CD8-positive, alpha-beta memory T cell (primary cell): ENCODE results near the gene EHMT1. TPM values are rescaled to one million over a fixed set of nuclear protein-coding genes. Genes with fewer than 3 reads are reported as not detected.

Experiments
- CTCF ChIA-PET: fragments of 350-600 bp; sonication (Branson Sonifier 250); formaldehyde crosslinking; loops from one replicate; lab custom pipeline; 2021; ENCODE audit warnings: antibody characterized with exemption; lab: Charles Lee
- POLR2A ChIA-PET: fragments of 350-600 bp; sonication (Branson Sonifier 250); formaldehyde crosslinking; loops from one replicate; lab custom pipeline; 2021; ENCODE audit warnings: antibody characterized with exemption; lab: Charles Lee
- DNase-seq, 5 donors: peaks; one replicate each; pipeline versions ENCODE4 v3.0.0 to v3.0.0-alpha.2; 2020 to 2022; ENCODE audit warnings: mixed read lengths in 1 of 5
- H3K27ac ChIP-seq: one replicate; pipeline ENCODE4 v1.7.0; 2013; ENCODE audit warnings: low read depth, mild to moderate bottlenecking, low read length, moderate library complexity
- H3K27me3 ChIP-seq: 2 replicates; pipeline ENCODE4 v1.7.0; 2013; ENCODE audit warnings: low read length, mild to moderate bottlenecking; ENCODE audit not compliant: insufficient read depth, poor library complexity, severe bottlenecking
- H3K36me3 ChIP-seq: 2 replicates; pipeline ENCODE4 v1.7.0; 2013; ENCODE audit warnings: mild to moderate bottlenecking, low read length, moderate library complexity; ENCODE audit not compliant: insufficient read depth
- H3K4me1 ChIP-seq: 2 replicates; pipeline ENCODE4 v1.7.0; 2013; ENCODE audit warnings: mild to moderate bottlenecking, low read length, moderate library complexity; ENCODE audit not compliant: insufficient read depth
- H3K4me3 ChIP-seq: 2 replicates; pipeline ENCODE4 v1.7.0; 2013; ENCODE audit warnings: mild to moderate bottlenecking, low read length
- H3K9me3 ChIP-seq: 2 replicates; pipeline ENCODE4 v1.7.0; 2013; ENCODE audit warnings: mild to moderate bottlenecking, low read length
- H3K27ac Mint-ChIP-seq, 8 donors: one replicate each; pipeline ENCODE4 v1.8.0; 2020 to 2021; ENCODE audit warnings: mixed read lengths in 8 of 8, mild to moderate bottlenecking in 6 of 8, inconsistent platforms in 3 of 8, moderate library complexity in 3 of 8
- H3K27me3 Mint-ChIP-seq, 2 donors: one replicate each; pipeline ENCODE4 v1.8.0; 2020 to 2021; ENCODE audit warnings: mixed read lengths in 2 of 2, mild to moderate bottlenecking in 1 of 2, moderate library complexity in 1 of 2
- H3K36me3 Mint-ChIP-seq, 3 donors: one replicate each; pipeline ENCODE4 v1.8.0; 2020 to 2021; ENCODE audit warnings: mixed read lengths in 3 of 3, inconsistent platforms in 1 of 3, mild to moderate bottlenecking in 1 of 3
- H3K4me1 Mint-ChIP-seq, 3 donors: one replicate each; pipeline ENCODE4 v1.8.0; 2020 to 2021; ENCODE audit warnings: mixed read lengths in 3 of 3, inconsistent platforms in 1 of 3, mild to moderate bottlenecking in 1 of 3
- H3K4me3 Mint-ChIP-seq, 7 donors: one replicate each; pipeline ENCODE4 v1.8.0; 2020 to 2021; ENCODE audit warnings: mixed read lengths in 7 of 7, mild to moderate bottlenecking in 6 of 7, moderate library complexity in 4 of 7, inconsistent platforms in 2 of 7
- H3K9me3 Mint-ChIP-seq, 5 donors: one replicate each; pipeline ENCODE4 v1.8.0; 2020 to 2022; ENCODE audit warnings: mixed read lengths in 5 of 5, mild to moderate bottlenecking in 3 of 5, moderate library complexity in 2 of 5, inconsistent platforms in 1 of 5
- polyA plus RNA-seq: library from polyadenylated mRNA; unstranded; fragments of 300-500 nt; fragmentation: Illumina TruSeq; gene quantifications from one replicate; pipeline ENCODE4 v1.2.3, GENCODE V29; 2021
- total RNA-seq, 2 experiments: library from RNA; stranded (reverse); gene quantifications; one replicate each; pipeline ENCODE4 v1.2.3, GENCODE V29; 2021

EHMT1 gene
- total and polyA plus RNA-seq, 3 experiments from 2014 or later: 37.0 to 74.6 (median 68.9) TPM

DNA sequence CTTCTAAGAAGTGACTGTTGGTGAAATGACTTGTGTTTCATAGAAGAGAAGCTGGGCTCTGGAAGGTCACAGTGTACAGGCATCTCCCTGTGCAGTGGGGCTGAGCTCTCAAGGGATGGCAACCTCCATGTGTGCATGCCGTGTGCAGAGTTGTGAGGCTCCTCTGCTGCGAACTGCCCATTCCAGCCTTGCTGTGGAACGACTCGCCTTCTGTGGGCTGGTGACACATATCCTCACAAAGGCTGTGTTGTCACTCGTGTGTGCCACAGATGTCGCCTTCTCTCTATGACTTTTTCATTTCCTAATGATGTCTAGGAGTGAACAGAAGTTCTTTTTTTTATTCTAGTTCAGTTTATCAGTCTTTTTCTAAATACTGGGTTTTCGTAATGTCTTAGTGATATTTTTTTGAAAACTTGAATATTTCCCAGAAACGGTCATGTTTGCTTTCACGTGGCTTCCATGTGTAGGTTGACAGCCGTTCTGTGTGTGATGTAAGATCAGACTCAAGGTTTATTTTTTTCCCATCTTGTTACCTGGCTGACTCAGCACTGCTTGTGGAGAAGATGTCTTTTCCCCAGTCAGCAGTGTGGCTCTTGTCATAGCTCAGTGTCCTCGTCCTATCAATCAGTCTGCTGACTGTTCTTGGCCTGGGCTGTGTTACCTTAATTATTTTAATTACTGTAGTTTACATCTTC is 201.5 kb downstream of the EHMT1 start:
- POLR2A ChIA-PET: no interaction called here
- Mint-ChIP-seq H3K4me1 (peaks cover 0 to 12% (median 3%) of the 10 kb centered on the region in 3 donors), H3K27me3 (peaks cover 0 to 1% of the 10 kb centered on the region in 2 donors), H3K27ac (peak overlapping the region in 3 of 8 donors; percentile 42 to 60 (median 51)), H3K36me3 (peaks cover 26 to 71% (median 33%) of the 10 kb centered on the region in 3 donors), H3K4me3 (no peak overlapping the region), H3K9me3 (peaks cover 0 to 2% (median 0%) of the 10 kb centered on the region in 5 donors)
- Histone ChIP-seq H3K36me3 (peaks cover 29% of the 10 kb centered on the region), H3K27me3 (no peaks in the 10 kb centered on the region), H3K4me3 (no peak overlapping the region), H3K9me3 (no peaks in the 10 kb centered on the region), H3K27ac (no peak overlapping the region), H3K4me1 (no peaks in the 10 kb centered on the region)
- no peak for DNase-seq
- CTCF ChIA-PET: no interaction called here

DNA sequence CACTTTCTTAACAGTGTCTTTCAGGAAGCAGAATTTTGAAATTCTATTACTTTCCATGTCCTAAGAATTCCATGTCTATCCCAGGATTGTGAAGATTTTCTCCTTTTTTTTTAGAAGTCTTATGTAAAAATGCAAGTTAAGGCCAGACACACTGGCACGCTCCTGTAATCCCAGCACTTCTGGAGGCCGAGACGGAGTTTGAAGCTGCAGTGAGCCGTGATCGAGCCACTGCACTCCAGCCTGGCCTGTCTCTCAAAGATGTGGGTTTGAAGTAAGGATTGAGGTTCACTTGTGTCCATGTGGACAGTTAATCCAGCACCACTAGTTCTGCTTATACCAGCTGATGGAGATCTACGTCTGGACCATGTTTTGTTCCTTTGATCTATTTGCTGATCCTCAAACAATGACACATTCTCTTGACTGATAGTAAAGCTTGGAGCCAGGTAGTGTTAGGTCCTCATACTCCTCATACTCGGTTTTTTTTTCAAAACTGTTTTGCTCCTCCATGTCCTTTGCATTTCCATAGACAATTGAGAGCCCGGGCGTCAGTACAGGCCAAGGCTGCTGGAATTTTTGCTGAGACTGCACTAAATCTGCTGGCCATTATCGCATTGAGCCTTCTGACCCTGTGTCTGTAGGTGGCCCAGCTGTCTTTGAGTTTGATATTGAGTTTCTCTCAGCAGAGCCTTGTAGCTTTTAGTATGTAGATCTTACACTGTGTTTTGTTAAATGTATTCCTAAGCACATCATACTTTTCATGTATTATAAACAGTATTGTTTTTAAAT is 205.4 kb downstream of the EHMT1 start:
- H3K9me3 Mint-ChIP-seq: no peaks in the 10 kb centered on the region
- Histone ChIP-seq H3K4me3 (no peak overlapping the region), H3K9me3 (no peaks in the 10 kb centered on the region), H3K36me3 (peaks cover 21% of the 10 kb centered on the region), H3K4me1 (no peaks in the 10 kb centered on the region), H3K27me3 (no peaks in the 10 kb centered on the region), H3K27ac (no peak overlapping the region)
- peaks cover 0 to 12% (median 6%) of the 10 kb centered on the region in 3 donors for H3K4me1 Mint-ChIP-seq
- CTCF ChIA-PET: no interaction called here
- H3K36me3 Mint-ChIP-seq: peaks cover 14 to 74% (median 27%) of the 10 kb centered on the region in 3 donors
- peak overlapping the region in 1 of 8 donors; percentile 40 for H3K27ac Mint-ChIP-seq
- no peak for DNase-seq
- POLR2A ChIA-PET: no interaction called here
- H3K27me3 Mint-ChIP-seq: peaks cover 0 to 1% of the 10 kb centered on the region in 2 donors
- H3K4me3 Mint-ChIP-seq: no peak overlapping the region

DNA sequence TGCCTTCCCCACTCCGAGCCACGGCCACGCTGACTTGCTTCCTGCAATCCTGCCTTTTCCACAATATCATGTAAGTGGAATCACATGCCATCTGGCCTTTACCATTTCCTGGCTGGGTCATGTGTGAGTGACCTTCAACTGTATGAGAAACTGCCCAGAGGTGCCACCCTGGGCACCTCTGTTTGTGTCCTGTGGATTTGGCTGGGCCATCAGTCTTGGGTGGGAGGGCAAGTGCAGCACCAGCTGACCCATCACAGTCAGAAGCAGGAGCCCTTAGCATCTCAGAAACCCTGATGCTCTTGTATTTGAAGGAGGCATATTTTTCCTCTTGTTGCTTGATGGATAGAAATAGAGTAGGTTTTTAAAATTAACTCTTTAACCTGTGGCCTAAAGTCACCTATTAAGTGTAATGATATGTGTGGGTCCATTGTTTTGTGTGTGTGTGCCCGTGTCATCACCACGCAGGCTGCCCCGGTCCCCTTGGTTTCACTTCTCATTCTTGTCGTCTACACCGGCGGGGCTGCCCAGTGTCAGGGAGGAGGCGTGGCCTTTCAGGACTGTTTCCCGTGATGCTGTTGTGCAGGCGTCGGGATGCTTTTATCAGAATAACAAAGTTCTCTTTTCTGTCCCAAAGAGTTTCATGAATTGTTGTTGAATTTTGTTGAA is 206.7 kb downstream of the EHMT1 start:
- H3K9me3 Mint-ChIP-seq: no peaks in the 10 kb centered on the region
- H3K4me1 Mint-ChIP-seq: peaks cover 0 to 12% (median 6%) of the 10 kb centered on the region in 3 donors
- POLR2A ChIA-PET: no interaction called here
- Histone ChIP-seq H3K9me3 (no peaks in the 10 kb centered on the region), H3K27me3 (no peaks in the 10 kb centered on the region), H3K4me1 (no peaks in the 10 kb centered on the region), H3K4me3 (no peak overlapping the region), H3K27ac (no peak overlapping the region), H3K36me3 (peaks cover 21% of the 10 kb centered on the region)
- H3K4me3 Mint-ChIP-seq: no peak overlapping the region
- CTCF ChIA-PET: no interaction called here
- peaks cover 19 to 77% (median 30%) of the 10 kb centered on the region in 3 donors for H3K36me3 Mint-ChIP-seq
- H3K27me3 Mint-ChIP-seq: peaks cover 0 to 1% of the 10 kb centered on the region in 2 donors
- no peak for DNase-seq
- peak overlapping the region in 2 of 8 donors; percentile 57 to 58 for H3K27ac Mint-ChIP-seq

DNA sequence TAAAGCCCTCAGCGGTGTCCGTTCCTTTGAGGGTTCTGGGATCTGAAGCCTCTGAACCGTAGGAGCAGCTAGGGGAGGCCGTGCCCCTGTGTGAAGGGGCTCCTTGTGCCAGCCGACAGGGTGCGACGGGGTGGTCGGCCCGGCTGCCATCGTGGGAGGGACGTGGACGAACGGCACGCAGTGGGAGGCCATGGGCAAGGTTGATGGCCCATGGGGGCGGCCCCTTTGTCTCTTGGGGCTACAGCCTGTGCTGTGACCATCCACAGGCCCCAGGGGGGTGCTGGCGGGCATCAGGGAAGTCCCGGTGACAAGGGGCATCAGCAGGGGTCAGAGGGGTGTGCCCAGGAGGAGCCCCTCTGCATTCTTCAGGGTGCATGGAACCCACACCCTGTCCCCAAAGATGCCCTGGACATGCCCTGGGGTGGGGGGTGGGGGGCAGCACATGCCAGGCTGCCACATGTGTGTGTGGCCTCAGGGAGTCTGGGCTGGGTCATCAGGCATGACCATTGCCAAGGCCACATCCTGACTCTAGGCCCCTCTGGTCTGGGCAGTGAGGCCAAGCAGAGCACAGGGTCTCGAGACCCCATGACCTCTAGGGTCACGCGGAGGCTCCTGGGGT is 209.2 kb downstream of the EHMT1 start:
- Histone ChIP-seq H3K27me3 (no peaks in the 10 kb centered on the region), H3K4me1 (no peaks in the 10 kb centered on the region), H3K4me3 (no peak overlapping the region), H3K27ac (no peak overlapping the region), H3K36me3 (peaks cover 21% of the 10 kb centered on the region), H3K9me3 (no peaks in the 10 kb centered on the region)
- peaks cover 19 to 79% (median 26%) of the 10 kb centered on the region in 3 donors for H3K36me3 Mint-ChIP-seq
- DNase-seq: no peak
- ChIA-PET CTCF (no interaction called here), POLR2A (no interaction called here)
- no peak overlapping the region for H3K4me3 Mint-ChIP-seq
- no peaks in the 10 kb centered on the region for H3K27me3 Mint-ChIP-seq
- no peak overlapping the region for H3K27ac Mint-ChIP-seq
- peaks cover 0 to 12% (median 6%) of the 10 kb centered on the region in 3 donors for H3K4me1 Mint-ChIP-seq
- H3K9me3 Mint-ChIP-seq: no peaks in the 10 kb centered on the region

DNA sequence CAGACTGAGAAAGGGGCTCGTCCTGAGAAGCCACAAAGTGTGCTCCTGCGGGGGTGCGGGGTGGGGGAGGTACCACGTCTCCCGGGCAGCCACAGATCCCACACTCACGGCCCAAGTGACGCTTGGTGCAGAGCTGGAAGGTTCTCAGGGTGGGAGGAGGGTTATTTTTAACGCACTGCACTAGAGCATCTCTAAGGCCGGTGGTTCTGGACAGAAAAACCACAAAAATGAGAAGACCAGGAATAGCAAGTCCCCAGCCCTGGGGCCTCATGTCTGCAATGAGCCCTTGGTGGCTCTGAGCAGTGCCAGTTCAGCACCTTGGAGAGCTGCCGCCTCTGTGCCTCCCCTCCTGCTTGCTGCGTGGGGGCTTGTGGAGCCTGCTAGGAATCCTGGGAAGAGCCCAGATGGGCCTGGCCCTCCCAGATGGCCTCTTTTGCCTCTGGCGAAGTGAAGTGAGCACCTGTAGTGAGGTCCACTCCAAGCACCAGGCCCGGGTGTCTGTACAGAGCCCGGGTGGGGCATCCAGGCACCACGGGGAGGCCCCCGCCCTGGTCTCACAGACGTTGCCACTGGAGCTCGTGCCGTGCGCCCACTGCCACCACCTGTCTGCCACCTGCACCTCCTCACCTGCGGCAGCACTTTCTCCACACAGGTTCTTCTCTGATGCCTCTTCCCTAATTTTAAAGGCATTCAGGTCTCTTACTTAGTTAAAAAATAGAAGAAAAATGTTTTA is 209.9 kb downstream of the EHMT1 start:
- Histone ChIP-seq H3K4me3 (no peak overlapping the region), H3K9me3 (no peaks in the 10 kb centered on the region), H3K36me3 (peaks cover 21% of the 10 kb centered on the region), H3K27ac (no peak overlapping the region), H3K4me1 (no peaks in the 10 kb centered on the region), H3K27me3 (no peaks in the 10 kb centered on the region)
- CTCF ChIA-PET: no interaction called here
- H3K9me3 Mint-ChIP-seq: no peaks in the 10 kb centered on the region
- H3K27me3 Mint-ChIP-seq: no peaks in the 10 kb centered on the region
- H3K36me3 Mint-ChIP-seq: peaks cover 19 to 84% (median 26%) of the 10 kb centered on the region in 3 donors
- DNase-seq: no peak
- H3K27ac Mint-ChIP-seq: no peak overlapping the region
- H3K4me3 Mint-ChIP-seq: no peak overlapping the region
- peaks cover 0 to 11% (median 6%) of the 10 kb centered on the region in 3 donors for H3K4me1 Mint-ChIP-seq
- POLR2A ChIA-PET: no interaction called here

DNA sequence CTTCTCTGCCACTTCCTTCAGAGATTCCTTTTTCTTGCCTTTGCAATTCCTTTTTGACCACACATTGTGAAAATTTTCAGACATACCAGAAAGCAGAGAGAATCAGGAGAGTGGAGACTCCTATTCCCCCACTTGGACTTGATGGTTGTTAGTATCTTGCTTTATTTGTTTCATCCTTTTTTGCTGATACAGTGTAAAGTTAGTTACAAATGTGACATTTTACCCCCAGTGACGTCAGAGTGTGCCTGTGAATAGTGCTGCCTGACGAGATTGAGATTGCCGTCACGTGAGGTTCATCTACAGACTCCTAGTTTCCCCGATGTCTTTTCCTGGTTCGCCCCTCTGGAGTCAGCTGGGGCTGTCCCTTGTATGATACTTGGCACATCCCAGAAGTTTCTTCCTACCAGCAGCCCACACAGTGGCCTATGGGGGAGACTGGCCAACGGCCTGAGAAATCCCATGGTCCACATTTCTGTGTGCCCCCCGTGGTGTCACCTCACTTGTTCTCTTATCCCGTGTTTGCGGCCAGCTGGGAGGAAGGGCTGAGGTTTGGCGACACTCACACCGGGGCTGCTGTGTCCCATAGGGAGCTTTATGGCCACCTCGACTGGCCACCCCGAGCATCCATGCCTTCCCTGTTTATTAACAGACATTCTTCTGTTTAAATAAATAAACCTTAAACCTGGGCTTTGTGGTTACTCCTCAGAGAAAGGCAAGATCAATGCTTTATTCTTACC is 210.6 kb downstream of the EHMT1 start:
- H3K36me3 ChIP-seq: peaks cover 21% of the 10 kb centered on the region

DNA sequence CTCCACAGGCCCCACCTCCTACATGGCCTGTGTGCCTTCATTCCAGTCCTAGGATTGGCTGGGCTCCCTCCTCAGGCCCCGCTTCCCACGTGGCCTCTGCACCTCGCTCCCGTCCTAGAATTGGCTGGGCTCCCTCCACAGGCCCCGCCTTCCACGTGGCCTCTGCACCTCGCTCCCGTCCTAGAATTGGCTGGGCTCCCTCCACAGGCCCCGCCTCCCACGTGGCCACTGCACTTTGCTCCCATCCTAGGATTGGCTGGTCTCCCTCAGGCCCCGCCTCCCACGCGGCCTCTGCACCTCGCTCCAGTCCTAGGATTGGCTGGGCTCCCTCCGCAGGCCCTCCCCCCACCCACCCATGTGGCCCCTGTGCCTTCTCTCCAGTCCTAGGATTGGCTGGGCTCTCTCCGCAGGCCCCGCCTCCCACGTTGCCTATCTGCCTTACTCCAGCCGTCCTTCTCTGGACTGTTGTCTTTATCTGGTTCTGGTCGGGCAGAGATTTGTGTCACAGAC is 213.4 kb downstream of the EHMT1 start:
- Histone ChIP-seq H3K36me3 (no peaks in the 10 kb centered on the region), H3K4me1 (no peaks in the 10 kb centered on the region), H3K27ac (no peak overlapping the region), H3K27me3 (no peaks in the 10 kb centered on the region), H3K4me3 (no peak overlapping the region), H3K9me3 (no peaks in the 10 kb centered on the region)
- Mint-ChIP-seq H3K27me3 (no peaks in the 10 kb centered on the region), H3K9me3 (no peaks in the 10 kb centered on the region), H3K27ac (no peak overlapping the region), H3K4me1 (no peaks in the 10 kb centered on the region), H3K36me3 (peaks cover 5 to 71% (median 15%) of the 10 kb centered on the region in 3 donors), H3K4me3 (no peak overlapping the region)
- no peak for DNase-seq
- POLR2A ChIA-PET: no interaction called here
- CTCF ChIA-PET: no interaction called here

More for the DNA sequence above, 210.6 kb downstream of the EHMT1 start:
- Mint-ChIP-seq H3K4me1 (peaks cover 0 to 6% (median 4%) of the 10 kb centered on the region in 3 donors), H3K27me3 (no peaks in the 10 kb centered on the region), H3K27ac (no peak overlapping the region), H3K4me3 (no peak overlapping the region), H3K9me3 (no peaks in the 10 kb centered on the region), H3K36me3 (peaks cover 16 to 80% (median 19%) of the 10 kb centered on the region in 3 donors)
- ChIA-PET CTCF (no interaction called here), POLR2A (no interaction called here)
- Histone ChIP-seq H3K4me1 (no peaks in the 10 kb centered on the region), H3K4me3 (no peak overlapping the region), H3K27ac (no peak overlapping the region), H3K27me3 (no peaks in the 10 kb centered on the region), H3K9me3 (no peaks in the 10 kb centered on the region)
- DNase-seq: no peak
